ENCODE data around the gene DAZAP1.

DAZAP1 gene

DNA sequence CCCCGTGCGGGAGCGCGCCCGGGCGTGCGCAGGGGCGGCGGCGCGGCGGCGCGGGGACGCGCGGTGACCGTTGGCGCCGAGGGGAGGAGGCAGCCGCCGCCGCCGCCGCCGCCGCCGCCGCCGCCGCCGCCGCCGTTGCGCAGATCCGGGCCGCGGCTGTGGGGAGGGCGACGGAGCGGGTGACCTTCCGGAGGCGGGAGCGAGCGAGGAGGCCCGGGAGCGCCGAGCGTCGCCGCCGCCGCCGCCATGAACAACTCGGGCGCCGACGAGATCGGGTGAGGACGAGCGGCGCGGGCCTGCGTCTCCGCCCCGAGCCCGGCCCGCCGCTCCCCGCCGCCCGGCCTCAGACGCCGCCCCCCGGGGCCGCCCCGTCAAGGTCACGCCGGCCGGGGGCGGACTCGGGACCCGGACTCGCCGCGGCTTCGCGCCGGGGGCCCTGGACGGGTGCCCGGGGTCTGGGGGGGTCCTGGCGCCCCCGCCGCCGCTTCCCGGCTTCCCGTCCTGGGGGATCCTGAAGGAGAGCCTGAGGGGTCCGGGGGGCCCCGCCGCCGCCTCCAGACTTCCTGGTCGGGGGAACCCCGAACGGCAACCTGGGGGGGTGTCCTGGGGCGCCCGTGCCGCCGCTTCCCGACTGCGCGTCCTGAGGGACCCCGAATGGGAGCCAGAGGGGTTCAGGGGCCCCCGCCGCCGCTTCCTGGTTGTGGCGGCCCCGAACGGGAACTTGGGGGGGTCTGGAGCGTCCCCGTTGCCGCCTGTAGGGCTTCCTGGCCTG is at the start of gene DAZAP1:
TSS of gene DAZAP1 (plus strand) at position 59 of the 772 bp plus-strand sequence. CDS start at position 247, 188 bp downstream.
- peak; percentile 16 for DNase-seq

GRCh38 chr19:1360126-1360817 is 47.1 kb upstream of the DAZAP1 start:
- no peak for DNase-seq

DNA sequence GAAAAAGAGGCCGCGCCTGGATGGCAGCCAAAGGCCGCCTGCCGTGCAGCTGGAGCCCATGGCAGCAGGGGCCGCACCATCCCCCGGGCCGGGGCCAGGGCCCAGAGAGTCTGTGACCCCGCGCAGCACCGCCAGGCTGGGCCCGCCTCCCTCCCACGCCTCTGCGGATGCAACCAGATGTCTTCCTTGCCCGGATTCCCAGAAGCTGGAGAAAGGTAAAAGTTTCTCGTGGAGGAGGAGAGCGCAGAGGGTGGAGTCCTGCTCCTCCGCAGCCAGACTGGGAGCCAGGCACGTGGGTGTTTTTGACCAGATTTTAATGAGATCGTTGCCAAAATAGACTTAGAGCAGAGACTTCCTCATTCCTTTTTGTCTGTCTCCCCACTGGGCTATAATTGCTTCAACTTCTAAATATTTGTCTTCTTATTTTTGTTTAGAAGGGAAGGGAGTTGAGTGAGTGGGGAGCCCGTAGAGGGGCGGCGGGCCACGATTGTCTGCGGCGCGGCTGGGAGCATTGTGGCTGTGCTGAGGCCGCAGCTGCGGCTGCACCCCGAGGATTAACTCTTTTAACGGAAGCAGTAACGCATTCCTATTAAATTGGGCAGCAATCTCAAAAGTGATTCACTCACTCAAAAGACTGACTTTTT is 46.4 kb upstream of the DAZAP1 start:
- DNase-seq: no peak

DNA sequence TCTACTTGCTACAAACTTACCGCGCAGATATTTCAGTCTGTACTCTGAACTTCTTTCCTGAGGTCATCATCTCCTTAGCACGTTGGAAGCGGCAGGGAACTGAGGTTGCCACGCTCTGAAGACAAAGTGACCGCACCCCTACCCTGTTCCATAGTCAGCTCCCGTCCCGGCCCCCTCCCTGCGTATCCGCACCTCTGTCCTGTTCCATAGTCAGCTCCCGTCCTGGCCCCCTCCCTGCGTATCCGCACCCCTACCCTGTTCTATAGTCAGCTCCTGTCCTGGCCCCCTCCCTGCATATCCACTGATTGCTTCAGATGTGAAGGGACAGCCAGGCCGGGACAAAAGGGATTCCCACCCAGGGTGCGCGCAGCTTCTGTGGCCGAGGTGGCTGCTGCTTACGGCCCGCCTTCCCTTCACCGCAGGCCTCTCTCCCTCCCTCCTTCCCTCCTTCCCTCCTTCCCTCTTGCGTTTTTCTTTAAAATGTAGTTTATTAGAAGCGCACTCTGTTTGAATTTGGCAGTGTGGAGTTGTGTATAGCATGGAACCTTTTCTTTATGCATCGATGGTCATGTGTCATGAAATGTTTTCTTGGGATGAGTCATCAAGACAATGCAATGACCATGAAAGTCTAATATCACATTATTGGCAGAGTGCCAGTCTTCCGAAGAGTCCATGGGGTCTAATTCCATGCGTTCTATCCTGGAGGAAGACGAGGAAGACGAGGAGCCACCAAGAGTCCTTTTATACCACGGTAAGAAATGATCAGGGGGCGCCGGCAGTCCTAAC is 45.6 kb upstream of the DAZAP1 start:
- DNase-seq: peak; percentile 51

DNA sequence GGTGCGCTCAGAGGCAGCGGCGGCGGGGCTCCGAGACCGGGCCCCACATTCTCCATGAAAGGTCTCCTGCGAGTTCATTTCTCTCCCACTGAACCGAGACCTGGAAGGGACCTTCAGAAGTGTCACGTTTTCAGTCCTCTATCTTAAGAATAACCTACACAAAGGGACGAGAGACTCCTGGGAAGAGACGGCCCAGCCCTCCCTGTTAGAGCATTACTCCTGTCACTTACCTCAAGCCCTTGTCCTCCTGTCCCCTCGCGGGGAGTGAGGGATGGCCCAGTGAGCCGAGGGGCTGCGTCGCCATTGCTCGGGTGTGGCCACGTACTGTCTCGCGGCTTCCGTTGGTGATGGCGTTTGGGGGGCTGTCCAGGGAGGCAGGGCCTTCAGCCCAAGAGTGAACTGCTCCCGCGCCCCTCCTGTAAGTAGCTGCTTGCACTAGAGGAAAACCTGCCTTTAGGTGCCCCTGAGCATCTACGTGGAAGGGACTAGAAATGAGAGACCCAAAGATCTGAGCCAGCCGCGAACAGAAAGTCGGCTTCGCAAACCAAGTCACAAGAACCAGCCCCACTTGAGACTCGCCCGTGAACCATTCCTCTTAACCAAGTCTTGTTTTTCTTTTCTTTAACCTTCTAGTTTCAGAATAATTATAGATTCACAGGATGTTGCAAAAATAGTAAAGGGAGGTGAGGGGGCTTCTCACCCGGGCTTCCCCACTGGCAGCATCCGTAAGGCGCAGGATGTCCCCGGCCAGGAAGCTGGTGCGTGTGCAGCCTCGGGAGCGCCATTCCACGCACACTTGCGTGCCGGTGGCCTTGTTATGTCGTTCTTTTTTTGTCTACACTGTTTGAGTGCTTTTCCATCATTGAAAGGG is 44.8 kb upstream of the DAZAP1 start:
- DNase-seq: no peak

- no peak for DNase-seq
These were observed 43.8 kb upstream of the DAZAP1 start for GRCh38 chr19:1363599-1363998.

DNA sequence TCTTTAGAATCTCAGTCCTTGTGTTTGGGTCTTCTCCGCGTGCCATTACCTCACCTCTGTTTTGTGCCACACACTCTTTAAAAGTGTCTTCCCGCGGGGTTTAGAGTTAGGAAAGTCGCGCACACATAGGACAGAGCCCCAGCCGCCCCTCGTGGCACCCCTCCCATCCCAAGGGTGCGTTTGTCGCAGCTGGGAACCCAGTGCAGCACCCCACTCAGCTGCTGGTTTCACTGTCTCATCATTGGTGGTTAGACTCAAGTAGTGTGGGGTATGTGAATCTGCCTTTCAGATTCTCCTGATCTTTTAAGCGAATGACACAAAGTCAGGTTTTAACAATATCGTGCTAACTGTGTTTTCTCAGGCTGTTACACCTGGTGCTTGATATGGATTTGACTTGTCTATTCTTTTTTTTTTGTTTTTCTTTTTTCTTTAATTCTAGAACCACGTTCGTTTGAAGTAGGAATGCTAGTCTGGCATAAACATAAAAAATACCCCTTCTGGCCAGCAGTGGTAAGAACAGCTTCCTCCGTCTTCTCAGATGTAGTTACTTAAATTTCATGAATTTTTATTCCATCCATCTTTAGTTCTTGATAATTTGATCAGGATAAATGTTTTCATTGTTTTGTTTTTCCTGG is 43.2 kb upstream of the DAZAP1 start:
- no peak for DNase-seq

- DNase-seq: no peak
These were observed 41.8 kb upstream of the DAZAP1 start for GRCh38 chr19:1365319-1366269.

GRCh38 chr19:1366296-1366695 is 41.1 kb upstream of the DAZAP1 start:
- DNase-seq: no peak

DNA sequence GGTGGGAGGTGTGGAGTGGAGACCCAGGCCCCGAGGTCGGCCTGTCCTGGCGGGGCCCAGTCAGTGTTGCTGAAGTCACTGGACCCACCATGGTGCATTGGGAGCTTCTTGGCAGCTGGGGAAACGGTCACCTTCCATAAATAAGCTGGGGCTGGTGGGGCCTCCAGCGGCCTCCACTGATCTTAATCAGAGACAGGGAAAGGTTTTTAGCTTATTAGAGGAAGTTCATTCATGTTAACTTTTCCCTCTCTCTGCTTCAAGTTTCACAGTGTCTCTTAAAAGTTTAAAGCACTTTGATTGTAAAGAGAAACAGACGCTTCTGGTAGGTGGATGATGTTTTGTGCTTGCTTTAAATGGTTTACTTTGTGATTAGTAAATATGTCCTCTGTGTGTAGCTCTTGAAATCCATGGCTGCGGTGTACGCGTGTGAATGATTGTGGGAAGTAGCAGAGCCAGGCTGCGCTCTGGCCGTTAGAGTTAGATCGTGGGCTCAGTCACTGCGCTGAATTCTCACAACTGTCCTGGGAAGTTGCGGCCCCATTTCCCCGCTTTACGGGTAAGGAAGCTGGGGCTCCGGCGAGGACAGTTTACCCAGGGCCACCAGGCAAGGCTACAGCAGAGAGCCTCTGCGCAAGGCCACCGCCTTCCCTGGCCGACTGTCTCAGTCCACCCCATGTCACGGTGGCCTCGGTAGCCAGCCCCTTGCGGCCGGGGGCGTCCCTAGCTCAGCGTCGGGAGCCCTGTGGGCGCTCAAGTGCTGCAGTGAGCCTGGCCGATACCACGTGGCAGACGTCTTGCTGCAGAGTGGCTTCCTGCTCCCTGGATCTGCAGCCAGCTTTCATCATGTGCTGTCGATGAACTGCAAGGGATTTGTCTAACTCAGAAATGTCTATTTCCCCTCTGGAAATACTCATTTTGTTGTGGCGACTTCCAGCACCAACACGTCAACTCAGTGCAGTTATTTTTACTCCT is 40.2 kb upstream of the DAZAP1 start:
- DNase-seq: peak; percentile 41

DNA sequence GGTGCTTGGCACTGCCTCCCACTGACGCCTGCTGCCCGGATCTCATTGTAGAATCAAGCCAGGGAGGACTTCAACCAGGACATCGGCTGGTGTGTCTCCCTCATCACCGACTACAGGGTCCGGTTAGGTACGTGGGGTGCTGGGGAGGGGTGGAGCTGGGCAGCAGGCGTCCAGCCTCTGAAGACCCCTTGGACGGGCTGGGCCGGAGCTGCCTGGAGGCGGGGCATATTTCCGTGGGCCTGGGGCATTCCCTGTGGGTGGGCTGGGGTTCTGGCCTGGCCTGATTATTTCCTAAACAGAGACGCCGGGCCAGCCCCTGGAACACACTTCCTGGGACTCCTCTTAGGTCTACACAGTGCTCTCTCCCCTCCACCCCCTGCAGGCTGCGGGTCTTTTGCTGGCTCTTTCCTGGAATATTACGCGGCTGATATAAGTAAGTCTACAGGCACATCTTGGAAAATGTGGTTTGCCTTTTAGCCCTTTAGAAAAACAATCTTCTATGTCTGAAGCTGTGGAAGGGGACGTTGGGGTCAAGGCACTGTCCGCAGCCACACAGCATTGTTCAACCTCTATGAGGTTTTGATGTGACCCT is 38.1 kb upstream of the DAZAP1 start:
- DNase-seq: no peak

GRCh38 chr19:1370579-1371361 is 36.6 kb upstream of the DAZAP1 start:
- no peak for DNase-seq

- DNase-seq: no peak
These were observed 34.3 kb upstream of the DAZAP1 start for GRCh38 chr19:1373042-1373533.

GRCh38 chr19:1373534-1374249 is 33.7 kb upstream of the DAZAP1 start:
- no peak for DNase-seq

DNA sequence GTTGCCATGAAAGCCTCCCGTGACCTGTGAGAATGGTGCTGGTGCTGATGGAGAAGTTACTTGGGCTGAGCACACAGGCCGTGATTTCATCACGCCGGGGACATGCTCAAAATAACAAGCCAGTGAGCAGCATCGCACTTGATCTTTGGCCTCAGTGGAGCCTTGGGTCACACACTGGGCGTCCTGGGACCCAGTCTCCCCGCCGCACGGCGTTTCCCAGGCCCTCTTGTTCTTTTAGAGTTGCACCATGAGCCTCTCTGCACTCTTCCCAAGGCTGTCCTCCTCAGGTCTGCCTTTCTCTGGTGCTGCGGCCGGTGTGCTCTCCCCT is 33.2 kb upstream of the DAZAP1 start:
- no peak for DNase-seq

- no peak for DNase-seq
These were observed 31.0 kb upstream of the DAZAP1 start for GRCh38 chr19:1376415-1376805.
